Activated T-helper 9 cell treated with anti-CD3 and anti-CD28 coated beads, Interleukin-2, amount 50 U/mL, for 16 hours (primary cell): Measurements from ENCODE around the gene SMIM24.
"Not testable (repeated sequence)": the region's sequence is repeated elsewhere in the genome, so short reads cannot be mapped to it uniquely, and the experiment has no call there.

ENCODE experiments used
- DNase-seq: peaks from one replicate; pipeline ENCODE4 v3.0.0-alpha.2; 2020; ENCODE audit warnings: low read depth

SMIM24 gene

GRCh38 chr19:3480383-3481091 is at the start of gene SMIM24:
Gene SMIM24 (minus strand): TSS chr19:3480525. CDS start chr19:3480463, 62 bp downstream.
- no peak for DNase-seq

GRCh38 chr19:3529299-3529698 is 49.0 kb upstream of the SMIM24 start:
- not testable (repeated sequence) for DNase-seq

- no peak for DNase-seq
Measured at GRCh38 chr19:3528539-3529211, 48.4 kb upstream of the SMIM24 start.

GRCh38 chr19:3528080-3528479 is 47.8 kb upstream of the SMIM24 start:
- no peak for DNase-seq

GRCh38 chr19:3527238-3527910 is 47.0 kb upstream of the SMIM24 start:
- no peak for DNase-seq

GRCh38 chr19:3526507-3527237 is 46.3 kb upstream of the SMIM24 start:
- no peak for DNase-seq

GRCh38 chr19:3524904-3525451 is 44.7 kb upstream of the SMIM24 start:
- DNase-seq: no peak

GRCh38 chr19:3524078-3524842 is 43.9 kb upstream of the SMIM24 start:
- no peak for DNase-seq

GRCh38 chr19:3523361-3524077 is 43.2 kb upstream of the SMIM24 start:
- no peak for DNase-seq

- DNase-seq: no peak
Measured at GRCh38 chr19:3522421-3523360, 42.4 kb upstream of the SMIM24 start.

GRCh38 chr19:3521104-3521445 is 40.8 kb upstream of the SMIM24 start:
- DNase-seq: no peak

- no peak for DNase-seq
Measured at GRCh38 chr19:3520166-3521103, 40.1 kb upstream of the SMIM24 start.

GRCh38 chr19:3519126-3519525 is 38.8 kb upstream of the SMIM24 start:
- no peak for DNase-seq

- no peak for DNase-seq
Measured at GRCh38 chr19:3518659-3519058, 38.3 kb upstream of the SMIM24 start.

GRCh38 chr19:3518255-3518654 is 37.9 kb upstream of the SMIM24 start:
- no peak for DNase-seq

GRCh38 chr19:3517638-3518037 is 37.3 kb upstream of the SMIM24 start:
- DNase-seq: no peak

GRCh38 chr19:3516675-3517207 is 36.4 kb upstream of the SMIM24 start:
- DNase-seq: no peak

- DNase-seq: no peak
Measured at GRCh38 chr19:3515891-3516422, 35.6 kb upstream of the SMIM24 start.
